8988T (cell line): ENCODE data around the gene IMMP2L.

ENCODE experiments used
- DNase-seq: peaks from one replicate; pipeline ENCODE4 v3.0.0; 2011

IMMP2L gene

DNA sequence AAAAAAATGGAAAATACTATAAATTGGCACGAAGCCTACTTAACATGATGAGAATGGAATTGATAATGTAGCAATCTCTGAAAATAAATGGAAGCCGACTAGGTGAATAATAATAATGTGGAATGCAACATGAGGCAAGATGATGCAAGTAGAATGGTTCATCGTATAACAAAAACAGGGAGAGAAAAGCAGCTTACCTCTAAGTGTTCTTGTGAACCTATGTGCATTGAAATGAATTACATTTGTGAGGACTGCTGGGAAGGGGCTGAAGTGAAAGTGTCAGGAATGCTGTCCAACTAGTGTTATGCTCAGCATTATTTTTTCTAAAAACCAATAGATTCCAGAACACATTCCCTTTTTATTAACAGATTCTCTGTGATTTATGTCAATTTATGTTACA lies 912.0 kb downstream of the IMMP2L start:
- no peak for DNase-seq

- no peak for DNase-seq
These were observed 915.0 kb downstream of the IMMP2L start for GRCh38 chr7:110647266-110647665.

GRCh38 chr7:110646804-110647203 lies 915.5 kb downstream of the IMMP2L start:
- no peak for DNase-seq

GRCh38 chr7:110645616-110646015 lies 916.7 kb downstream of the IMMP2L start:
- no peak for DNase-seq

GRCh38 chr7:110645060-110645459 lies 917.2 kb downstream of the IMMP2L start:
- no peak for DNase-seq

GRCh38 chr7:110637252-110637651 lies 925.0 kb downstream of the IMMP2L start:
- no peak for DNase-seq

DNA sequence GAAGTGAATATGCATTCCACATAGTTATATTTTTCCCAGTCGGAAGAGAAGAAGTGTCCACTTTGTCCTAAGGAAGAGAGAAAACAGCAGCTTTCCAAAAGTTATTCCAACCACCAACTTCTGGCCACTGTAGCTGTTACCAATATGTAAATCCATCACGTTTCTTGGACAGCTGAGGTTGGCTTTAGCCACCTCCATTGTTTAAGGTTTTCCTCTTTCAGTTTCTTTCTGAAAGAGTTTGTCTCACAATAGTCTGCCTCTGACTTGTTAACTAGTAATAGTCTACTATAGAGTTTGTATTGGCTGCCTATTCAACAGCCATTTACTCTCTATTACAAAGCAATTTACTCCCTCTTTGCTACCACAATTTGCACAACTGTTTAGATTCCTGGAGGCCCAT lies 929.0 kb downstream of the IMMP2L start:
- no peak for DNase-seq

DNA sequence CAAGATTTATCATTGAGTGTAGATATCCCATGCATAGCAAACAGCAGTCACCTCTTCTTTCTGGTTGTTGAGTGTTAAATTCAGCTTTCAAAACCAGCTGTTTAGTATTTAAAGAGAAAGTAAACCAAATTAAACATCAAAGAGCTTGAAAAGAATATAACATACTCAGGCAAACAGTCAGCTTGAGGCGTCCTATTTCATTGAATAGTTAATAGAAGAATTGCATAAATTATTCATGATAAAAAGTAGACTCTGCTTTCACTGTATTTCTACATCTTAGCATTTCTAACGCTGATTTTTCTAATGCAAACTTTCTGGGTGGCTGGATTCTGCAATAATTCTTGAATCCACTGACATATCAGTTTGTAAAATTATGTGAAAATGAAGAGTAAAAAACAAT lies 935.9 kb downstream of the IMMP2L start:
- no peak for DNase-seq

GRCh38 chr7:110625294-110625693 lies 937.0 kb downstream of the IMMP2L start:
- no peak for DNase-seq

- DNase-seq = no peak
These were observed 938.9 kb downstream of the IMMP2L start for GRCh38 chr7:110623436-110623835.

DNA sequence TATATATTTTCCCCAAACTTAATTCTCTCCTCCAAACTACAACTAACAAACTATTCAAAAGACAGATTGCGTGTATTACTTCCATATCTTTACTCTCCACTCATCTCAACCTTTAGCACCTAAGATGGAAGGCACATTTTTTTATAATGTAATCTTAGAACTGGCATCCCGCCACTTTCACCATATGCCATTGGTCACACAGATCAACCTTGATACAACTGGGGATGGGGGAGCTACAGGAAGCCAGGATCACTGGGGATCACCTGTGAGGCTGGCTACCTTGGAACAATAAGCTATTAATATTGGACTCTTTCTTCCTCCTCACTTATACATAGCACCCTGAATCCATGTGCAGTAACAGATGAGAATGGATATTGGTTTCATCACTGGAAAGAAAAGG lies 941.0 kb downstream of the IMMP2L start:
- no peak for DNase-seq

- no peak for DNase-seq
These were observed 942.1 kb downstream of the IMMP2L start for GRCh38 chr7:110620110-110620735.
